GM23338 (cell line): ENCODE measurements around the gene DDX24.

Source experiments
- CREB1 ChIP-seq: fragments of 250-450 bp; sonication (Bioruptor Pico); IDR thresholded peaks from 2 replicates; pipeline ENCODE4 v1.5.0; 2020; ENCODE audit warnings: low read depth, mild to moderate bottlenecking, moderate library complexity
- ETS1 ChIP-seq: IDR thresholded peaks from 2 replicates; pipeline ENCODE4 v1.6.1; 2016; ENCODE audit warnings: antibody characterized with exemption
- EZH2 ChIP-seq: fragments of 200-600 bp; sonication (generic); IDR thresholded peaks from one replicate; pipeline ENCODE4 v1.8.0; 2017; ENCODE audit warnings: antibody characterized with exemption, mild to moderate bottlenecking, low read depth; ENCODE audit not compliant: unreplicated experiment
- EZH2phosphoT487 ChIP-seq: fragments of 200-600 bp; sonication (generic); IDR thresholded peaks from one replicate; pipeline ENCODE4 v1.8.1; 2018; ENCODE audit warnings: antibody characterized with exemption; ENCODE audit not compliant: unreplicated experiment
- JUNB ChIP-seq: IDR thresholded peaks from one replicate; pipeline ENCODE4 v1.6.1; 2016; ENCODE audit warnings: antibody characterized with exemption; ENCODE audit not compliant: unreplicated experiment
- REST ChIP-seq: IDR thresholded peaks from one replicate; pipeline ENCODE4 v1.6.1; 2018; ENCODE audit warnings: antibody characterized with exemption; ENCODE audit not compliant: unreplicated experiment
- TF ChIP-seq, protein P1 (sequence below), 2 experiments: fragments of 200-600 bp in 1 of 2; sonication (generic) in 1 of 2; conservative IDR thresholded peaks; 2 replicates each; pipeline versions ENCODE4 v1.5.1 to v1.6.1; 2016 to 2017; ENCODE audit warnings: antibody characterized with exemption in 2 of 2, low read depth in 2 of 2, mild to moderate bottlenecking in 2 of 2, moderate library complexity in 1 of 2

GRCh38 chr14:94127330-94127729, 46.3 kb upstream of the DDX24 start:
- TF ChIP-seq REST: no peak
- TF ChIP-seq EZH2: no peak
- TF ChIP-seq, protein P1, sequence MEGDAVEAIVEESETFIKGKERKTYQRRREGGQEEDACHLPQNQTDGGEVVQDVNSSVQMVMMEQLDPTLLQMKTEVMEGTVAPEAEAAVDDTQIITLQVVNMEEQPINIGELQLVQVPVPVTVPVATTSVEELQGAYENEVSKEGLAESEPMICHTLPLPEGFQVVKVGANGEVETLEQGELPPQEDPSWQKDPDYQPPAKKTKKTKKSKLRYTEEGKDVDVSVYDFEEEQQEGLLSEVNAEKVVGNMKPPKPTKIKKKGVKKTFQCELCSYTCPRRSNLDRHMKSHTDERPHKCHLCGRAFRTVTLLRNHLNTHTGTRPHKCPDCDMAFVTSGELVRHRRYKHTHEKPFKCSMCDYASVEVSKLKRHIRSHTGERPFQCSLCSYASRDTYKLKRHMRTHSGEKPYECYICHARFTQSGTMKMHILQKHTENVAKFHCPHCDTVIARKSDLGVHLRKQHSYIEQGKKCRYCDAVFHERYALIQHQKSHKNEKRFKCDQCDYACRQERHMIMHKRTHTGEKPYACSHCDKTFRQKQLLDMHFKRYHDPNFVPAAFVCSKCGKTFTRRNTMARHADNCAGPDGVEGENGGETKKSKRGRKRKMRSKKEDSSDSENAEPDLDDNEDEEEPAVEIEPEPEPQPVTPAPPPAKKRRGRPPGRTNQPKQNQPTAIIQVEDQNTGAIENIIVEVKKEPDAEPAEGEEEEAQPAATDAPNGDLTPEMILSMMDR (conservative IDR thresholded peaks at IDR 0.05; ENCODE audit: low read depth in 2 of 2): no peak
- no peak for TF ChIP-seq ETS1
- TF ChIP-seq CREB1 (CRISPR knock-in tag): no peak
- no peak for TF ChIP-seq JUNB
- no peak for TF ChIP-seq EZH2phosphoT487
